ENCODE measurements around the gene P2RY11.

- no peak for TF ChIP-seq USF1 (IDR thresholded peaks at IDR 0.05)
- TF ChIP-seq REST (IDR thresholded peaks at IDR 0.05; ENCODE audit: low read depth): no peak
- TF ChIP-seq CREB1 (IDR thresholded peaks at IDR 0.05; ENCODE audit: low read depth): no peak
- TF ChIP-seq NFIC (IDR thresholded peaks at IDR 0.05): no peak
- TF ChIP-seq ZBTB7A (IDR thresholded peaks at IDR 0.05; ENCODE audit: low read depth): peak; percentile 41
- TF ChIP-seq EP300 (IDR thresholded peaks at IDR 0.05; ENCODE audit: borderline replicate concordance): no peak
- no peak for TF ChIP-seq TAF1 (IDR thresholded peaks at IDR 0.05; ENCODE audit: low read depth)
- no peak for TF ChIP-seq RAD21 (IDR thresholded peaks at IDR 0.05; ENCODE audit: low read depth)
- TF ChIP-seq CEBPB (IDR thresholded peaks at IDR 0.05): no peak
- no peak for TF ChIP-seq TEAD4 (IDR thresholded peaks at IDR 0.05)
- TF ChIP-seq MAX (IDR thresholded peaks at IDR 0.05): no peak
- TF ChIP-seq EGR1 (IDR thresholded peaks at IDR 0.05): no peak
- no peak for TF ChIP-seq FOXM1 (IDR thresholded peaks at IDR 0.05; ENCODE audit: borderline replicate concordance, low read depth)
- no peak for TF ChIP-seq YY1 (IDR thresholded peaks at IDR 0.05; ENCODE audit: low read depth)
These were observed 24.8 kb upstream of the P2RY11 start for GRCh38 chr19:10086591-10087192.

All from Ishikawa (cell line).